GM23248 (cell line): Measurements from ENCODE around the gene EHBP1. TPM values are rescaled to one million over a fixed set of nuclear protein-coding genes. Genes with fewer than 3 reads are reported as not detected.
A peak's percentile ranks its signal among the peaks of the same experiment; 100 is the strongest.

ENCODE experiments used
- DNase-seq: peaks from one replicate; pipeline ENCODE4 v3.0.0-alpha.2; 2015
- H2AFZ ChIP-seq: fragments of 200-600 bp; sonication (generic); 2 replicates; pipeline ENCODE4 v1.6.1; 2016; ENCODE audit warnings: antibody characterized with exemption
- H3F3A ChIP-seq: fragments of 200-600 bp; sonication (generic); 2 replicates; pipeline ENCODE4 v1.6.1; 2016; ENCODE audit warnings: mild to moderate bottlenecking, antibody characterized with exemption, mixed run types; ENCODE audit not compliant: insufficient read depth
- H3K27ac ChIP-seq: fragments of 200-600 bp; sonication (generic); 2 replicates; pipeline ENCODE4 v1.5.1; 2016; ENCODE audit warnings: mild to moderate bottlenecking
- H3K27me3 ChIP-seq: fragments of 200-600 bp; sonication (generic); replicated peaks from 2 replicates; pipeline ENCODE4 v1.6.1; 2016; ENCODE audit warnings: mild to moderate bottlenecking; ENCODE audit not compliant: insufficient read depth
- H3K36me3 ChIP-seq: fragments of 200-600 bp; sonication (generic); 2 replicates; pipeline ENCODE4 v1.6.1; 2016; ENCODE audit warnings: low read depth, mild to moderate bottlenecking
- H3K4me1 ChIP-seq: fragments of 200-600 bp; sonication (generic); 2 replicates; pipeline ENCODE4 v1.6.1; 2016; ENCODE audit warnings: mild to moderate bottlenecking; ENCODE audit not compliant: insufficient read depth
- H3K4me2 ChIP-seq: fragments of 200-600 bp; sonication (generic); one replicate; pipeline ENCODE4 v1.6.1; 2016; ENCODE audit warnings: mild to moderate bottlenecking; ENCODE audit not compliant: unreplicated experiment
- H3K4me3 ChIP-seq: fragments of 200-600 bp; sonication (generic); 2 replicates; pipeline ENCODE4 v1.5.1; 2016; ENCODE audit warnings: mild to moderate bottlenecking
- H3K79me2 ChIP-seq: fragments of 200-600 bp; sonication (generic); 2 replicates; pipeline ENCODE4 v1.6.1; 2016; ENCODE audit warnings: mild to moderate bottlenecking; ENCODE audit not compliant: insufficient read depth
- H3K9ac ChIP-seq: fragments of 200-600 bp; sonication (generic); 2 replicates; pipeline ENCODE4 v1.6.1; 2016; ENCODE audit warnings: mild to moderate bottlenecking
- H3K9me2 ChIP-seq: fragments of 200-600 bp; sonication (generic); 2 replicates; pipeline ENCODE4 v1.6.1; 2016; ENCODE audit warnings: mixed run types, mild to moderate bottlenecking, moderate library complexity; ENCODE audit not compliant: insufficient read depth
- H3K9me3 ChIP-seq: fragments of 200-600 bp; sonication (generic); one replicate; pipeline ENCODE4 v1.6.1; 2017; ENCODE audit warnings: low read depth
- H4K20me1 ChIP-seq: fragments of 200-600 bp; sonication (generic); 2 replicates; pipeline ENCODE4 v1.6.0; 2016; ENCODE audit not compliant: insufficient read depth
- EZH2 ChIP-seq: fragments of 200-600 bp; sonication (generic); IDR thresholded peaks from 2 replicates; pipeline ENCODE4 v1.6.1; 2018; ENCODE audit warnings: antibody characterized with exemption, mild to moderate bottlenecking; ENCODE audit not compliant: insufficient read depth, poor library complexity, severe bottlenecking
- EZH2phosphoT487 ChIP-seq: fragments of 200-600 bp; sonication (generic); IDR thresholded peaks from 2 replicates; pipeline ENCODE4 v1.6.1; 2018; ENCODE audit warnings: antibody characterized with exemption, moderate library complexity, mild to moderate bottlenecking, low read depth; ENCODE audit not compliant: insufficient read depth
- WGBS, 2 experiments: methylation state at CpG; one replicate each; pipeline ENCODE4 v1.1.6; 2015 to 2017; ENCODE audit warnings: low lambda C conversion rate in 2 of 2, low coverage in 1 of 2; ENCODE audit errors: missing lambda C conversion rate in 2 of 2; 5-methylcytosine and 5-hydroxymethylcytosine counted together
- in situ Hi-C: fragments of 300-500 bp; cut with MboI; formaldehyde crosslinking; loops from 2 replicates; pipeline ENCODE4 v1.15.0; 2020
- polyA plus RNA-seq: library from polyadenylated mRNA; unstranded; fragments of >200 nt; fragmentation: Nextera tagmentation; extraction: Ambion mirVana; gene quantifications from 2 replicates; pipeline ENCODE4 v1.2.1, GENCODE V29; 2016
- total RNA-seq: library from RNA; depleted of rRNA; stranded (reverse); fragments of >200 nt; shearing (Covaris generic); gene quantifications from 2 replicates; pipeline ENCODE4 v1.2.3, GENCODE V29; 2014

Gene EHBP1
- total and polyA plus RNA-seq, 2 experiments from 2014 or later = 41.3 to 56.8 TPM

GRCh38 chr2:62919041-62919440, 213.5 kb downstream of the EHBP1 start:
- no peak for DNase-seq
- peaks cover 7% of the 10 kb centered on the region; the same call in 1 of the 2 replicates for H3K79me2 ChIP-seq
- no peak overlapping the region for H2AFZ ChIP-seq
- no peaks in the 10 kb centered on the region for H4K20me1 ChIP-seq
- no peaks in the 10 kb centered on the region for H3K9me2 ChIP-seq
- no peak for TF ChIP-seq EZH2phosphoT487
- no peaks in the 10 kb centered on the region for H3K27me3 ChIP-seq
- 92 to 95% methylated on average over 2 of the region's 2 CpGs for WGBS, 2 experiments
- H3K4me2 ChIP-seq = no peak overlapping the region
- H3K9ac ChIP-seq = no peak overlapping the region
- peaks cover 20% of the 10 kb centered on the region for H3K36me3 ChIP-seq
- H3K27ac ChIP-seq = no peak overlapping the region
- 0 out of 2 replicates have a peak, but pooled peaks cover 8% of the 10 kb centered on the region for H3F3A ChIP-seq
- H3K4me3 ChIP-seq = no peak overlapping the region
- in situ Hi-C loops = no loop called here
- 0 out of 2 replicates have a peak, but pooled peaks cover 5% of the 10 kb centered on the region for H3K4me1 ChIP-seq
- H3K9me3 ChIP-seq = no peaks in the 10 kb centered on the region

- TF ChIP-seq EZH2phosphoT487 = no peak
- TF ChIP-seq EZH2 = no peak
- Histone ChIP-seq H3K4me3 (no peak overlapping the region), H3K9ac (no peak overlapping the region), H3F3A (0 out of 2 replicates have a peak, but pooled peaks cover 8% of the 10 kb centered on the region), H3K27ac (no peak overlapping the region), H4K20me1 (no peaks in the 10 kb centered on the region), H3K27me3 (no peaks in the 10 kb centered on the region), H3K4me1 (0 out of 2 replicates have a peak, but pooled peaks cover 5% of the 10 kb centered on the region), H3K4me2 (no peak overlapping the region), H3K79me2 (peaks cover 7% of the 10 kb centered on the region; the same call in 1 of the 2 replicates), H3K36me3 (peaks cover 30% of the 10 kb centered on the region), H3K9me3 (no peaks in the 10 kb centered on the region), H3K9me2 (no peaks in the 10 kb centered on the region), H2AFZ (no peak overlapping the region)
- DNase-seq = peak; percentile 18
- in situ Hi-C loops = no loop called here
These were observed 214.6 kb downstream of the EHBP1 start for GRCh38 chr2:62920070-62920469.

- in situ Hi-C loops = no loop called here
- TF ChIP-seq EZH2 (no peak), EZH2phosphoT487 (no peak)
- Histone ChIP-seq H3K9me2 (peaks cover 6% of the 10 kb centered on the region), H3K9ac (no peak overlapping the region), H3K27ac (no peak overlapping the region), H3K9me3 (no peaks in the 10 kb centered on the region), H3K4me1 (no peaks in the 10 kb centered on the region), H4K20me1 (no peaks in the 10 kb centered on the region), H3K4me3 (no peak overlapping the region), H3K4me2 (no peak overlapping the region), H3K79me2 (peaks cover 7% of the 10 kb centered on the region; the same call in 1 of the 2 replicates), H3K27me3 (no peaks in the 10 kb centered on the region), H3K36me3 (peaks cover 36% of the 10 kb centered on the region), H2AFZ (no peak overlapping the region), H3F3A (0 out of 2 replicates have a peak, but pooled peaks cover 8% of the 10 kb centered on the region)
- DNase-seq = no peak
These were observed 217.7 kb downstream of the EHBP1 start for GRCh38 chr2:62923242-62923641.

- Histone ChIP-seq H3K9ac (no peak overlapping the region), H3F3A (0 out of 2 replicates have a peak, but pooled peaks cover 8% of the 10 kb centered on the region), H3K79me2 (peaks cover 7% of the 10 kb centered on the region; the same call in 1 of the 2 replicates), H3K9me3 (no peaks in the 10 kb centered on the region), H3K4me1 (no peaks in the 10 kb centered on the region), H3K4me3 (no peak overlapping the region), H3K27me3 (no peaks in the 10 kb centered on the region), H3K36me3 (peaks cover 36% of the 10 kb centered on the region), H4K20me1 (no peaks in the 10 kb centered on the region), H2AFZ (no peak overlapping the region), H3K9me2 (peaks cover 6% of the 10 kb centered on the region), H3K27ac (no peak overlapping the region), H3K4me2 (no peak overlapping the region)
- DNase-seq = no peak
- in situ Hi-C loops = no loop called here
- TF ChIP-seq EZH2phosphoT487 (no peak), EZH2 (no peak)
- WGBS, 2 experiments = 100% methylated on average over 2 of the region's 2 CpGs
These were observed 218.4 kb downstream of the EHBP1 start for GRCh38 chr2:62923881-62924280.

- Histone ChIP-seq H3K79me2 (peaks cover 4% of the 10 kb centered on the region; the same call in 1 of the 2 replicates), H3K36me3 (peaks cover 18% of the 10 kb centered on the region), H3F3A (peaks cover 17% of the 10 kb centered on the region), H3K4me1 (no peaks in the 10 kb centered on the region), H3K27me3 (no peaks in the 10 kb centered on the region), H3K4me2 (no peak overlapping the region), H3K9ac (no peak overlapping the region), H4K20me1 (no peaks in the 10 kb centered on the region), H2AFZ (no peak overlapping the region), H3K4me3 (no peak overlapping the region), H3K27ac (no peak overlapping the region), H3K9me2 (peaks cover 6% of the 10 kb centered on the region), H3K9me3 (no peaks in the 10 kb centered on the region)
- DNase-seq = no peak
- 97 to 100% methylated on average over 2 of the region's 2 CpGs for WGBS, 2 experiments
- in situ Hi-C loops = no loop called here
- TF ChIP-seq EZH2 (no peak), EZH2phosphoT487 (no peak)
These were observed 222.5 kb downstream of the EHBP1 start for GRCh38 chr2:62928015-62928414.
